Spleen (tissue), 7 donors: ENCODE results near the gene POC5.
A peak's percentile ranks its signal among the peaks of the same experiment; 100 is the strongest.

Source experiments
- POLR2A ChIP-seq, 3 donors: fragments of 450-650 bp; IDR thresholded peaks; one replicate each; pipeline ENCODE4 v1.5.1; 2017; ENCODE audit warnings: antibody characterized with exemption in 3 of 3, mild to moderate bottlenecking in 1 of 3
- POLR2AphosphoS5 ChIP-seq, 3 donors: sonication (generic); formaldehyde crosslinking; IDR thresholded peaks; one replicate each; pipeline ENCODE4 v1.5.1; 2017; ENCODE audit warnings: antibody characterized with exemption in 3 of 3
- TF ChIP-seq, protein P1 (sequence below), 11 experiments: fragments of 200-600 bp in 7 of 11; fragments of 450-650 bp in 4 of 11; sonication (generic) in 4 of 11; IDR thresholded peaks in 8 of 11; conservative IDR thresholded peaks in 3 of 11; 1 replicate in 7 of 11; 2 replicates in 4 of 11; pipeline versions ENCODE4 v1.4.0 to v1.8.0; 2016 to 2021; ENCODE audit warnings: antibody characterized with exemption in 11 of 11, inconsistent platforms in 4 of 11, mild to moderate bottlenecking in 1 of 11
- donor health status: DM: no; HTN: no; CAD: no; lungs with moderate emphysema.
- donor health status: DM: no; HTN: no; CAD: no.
- donor health status: DM: no; HTN: no; CAD: no.

DNA sequence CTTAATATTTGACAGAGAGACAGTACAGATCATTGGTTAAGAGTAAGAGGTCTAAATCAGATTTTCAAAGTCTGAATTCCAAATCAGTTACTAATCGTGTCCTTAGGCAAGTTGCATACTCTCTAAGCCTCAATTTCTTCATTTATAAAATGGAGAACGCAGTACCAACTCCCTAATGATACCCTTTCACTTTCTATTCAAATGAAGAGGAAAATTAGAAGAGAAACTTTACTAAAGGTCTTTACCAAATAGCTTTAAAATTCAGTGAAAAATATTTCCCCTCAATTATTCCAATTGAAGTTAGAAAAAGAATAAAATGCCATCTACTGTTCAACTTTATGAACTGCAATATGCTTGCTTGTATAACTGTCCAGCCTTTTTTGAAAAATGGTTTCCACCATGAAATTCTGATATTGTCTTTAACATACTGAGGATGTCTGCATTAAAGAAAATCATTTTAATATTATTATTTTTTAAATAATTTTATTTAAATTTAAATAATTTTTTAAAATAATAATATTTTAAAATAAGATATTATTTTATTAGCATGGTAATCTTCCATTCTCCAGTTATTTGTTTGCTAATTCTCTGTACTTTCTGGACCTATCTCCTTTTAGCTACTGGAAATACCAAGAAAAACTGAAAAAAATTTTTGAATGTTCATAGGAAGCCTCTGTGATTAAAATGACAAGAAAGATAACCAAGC is 36.0 kb downstream of the POC5 start:
- TF ChIP-seq POLR2AphosphoS5 (IDR thresholded peaks at IDR 0.05) (no peak), POLR2A (IDR thresholded peaks at IDR 0.05) (no peak)
- TF ChIP-seq, protein P1, sequence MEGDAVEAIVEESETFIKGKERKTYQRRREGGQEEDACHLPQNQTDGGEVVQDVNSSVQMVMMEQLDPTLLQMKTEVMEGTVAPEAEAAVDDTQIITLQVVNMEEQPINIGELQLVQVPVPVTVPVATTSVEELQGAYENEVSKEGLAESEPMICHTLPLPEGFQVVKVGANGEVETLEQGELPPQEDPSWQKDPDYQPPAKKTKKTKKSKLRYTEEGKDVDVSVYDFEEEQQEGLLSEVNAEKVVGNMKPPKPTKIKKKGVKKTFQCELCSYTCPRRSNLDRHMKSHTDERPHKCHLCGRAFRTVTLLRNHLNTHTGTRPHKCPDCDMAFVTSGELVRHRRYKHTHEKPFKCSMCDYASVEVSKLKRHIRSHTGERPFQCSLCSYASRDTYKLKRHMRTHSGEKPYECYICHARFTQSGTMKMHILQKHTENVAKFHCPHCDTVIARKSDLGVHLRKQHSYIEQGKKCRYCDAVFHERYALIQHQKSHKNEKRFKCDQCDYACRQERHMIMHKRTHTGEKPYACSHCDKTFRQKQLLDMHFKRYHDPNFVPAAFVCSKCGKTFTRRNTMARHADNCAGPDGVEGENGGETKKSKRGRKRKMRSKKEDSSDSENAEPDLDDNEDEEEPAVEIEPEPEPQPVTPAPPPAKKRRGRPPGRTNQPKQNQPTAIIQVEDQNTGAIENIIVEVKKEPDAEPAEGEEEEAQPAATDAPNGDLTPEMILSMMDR (IDR thresholded peaks at IDR 0.05 in 8 of 11, conservative IDR thresholded peaks at IDR 0.05 in 3 of 11) = peak; percentile 53 to 89 (median 78)
